Suppressor macrophage treated with lipopolysaccharide for 4 hours (primary cell): ENCODE data around the gene TP53TG3E.
A peak's percentile ranks its signal among the peaks of the same experiment; 100 is the strongest.
"Not testable (repeated sequence)": the region's sequence is repeated elsewhere in the genome, so short reads cannot be mapped to it uniquely, and the experiment has no call there.

ENCODE experiments used
- DNase-seq: peaks from one replicate; pipeline ENCODE4 v3.0.0-alpha.2; 2020

TP53TG3E gene, protein sequence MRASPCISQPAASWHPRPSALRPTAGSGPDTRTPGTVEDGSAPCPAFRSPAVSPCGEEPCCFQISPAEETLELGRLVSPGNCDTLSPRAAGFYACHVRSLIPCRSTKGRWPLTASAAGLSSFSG

DNA sequence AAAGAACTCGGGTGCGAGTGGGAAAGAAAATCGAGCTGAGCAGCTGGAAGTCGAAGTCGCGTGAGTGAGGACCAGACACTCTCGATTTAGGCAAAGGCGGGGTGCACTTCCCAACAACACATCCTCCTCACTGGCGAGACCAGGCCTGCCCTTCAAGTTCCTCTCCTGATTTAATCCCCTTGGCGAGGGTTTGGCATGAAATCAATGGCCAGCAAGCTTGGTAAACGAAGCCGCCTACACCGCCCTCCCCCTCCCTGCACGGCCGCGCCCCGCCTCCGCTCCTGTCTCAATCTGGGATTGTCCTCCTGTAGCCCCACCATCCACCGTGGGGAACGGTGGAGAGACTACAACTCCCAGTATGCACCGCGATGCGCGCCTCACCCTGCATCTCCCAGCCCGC, at the start of gene TP53TG3E:
Gene TP53TG3E (plus strand): TSS at position 301 of the 400 bp plus-strand sequence. CDS start 68 bp downstream, at position 369.
- DNase-seq: not testable (repeated sequence)

DNA sequence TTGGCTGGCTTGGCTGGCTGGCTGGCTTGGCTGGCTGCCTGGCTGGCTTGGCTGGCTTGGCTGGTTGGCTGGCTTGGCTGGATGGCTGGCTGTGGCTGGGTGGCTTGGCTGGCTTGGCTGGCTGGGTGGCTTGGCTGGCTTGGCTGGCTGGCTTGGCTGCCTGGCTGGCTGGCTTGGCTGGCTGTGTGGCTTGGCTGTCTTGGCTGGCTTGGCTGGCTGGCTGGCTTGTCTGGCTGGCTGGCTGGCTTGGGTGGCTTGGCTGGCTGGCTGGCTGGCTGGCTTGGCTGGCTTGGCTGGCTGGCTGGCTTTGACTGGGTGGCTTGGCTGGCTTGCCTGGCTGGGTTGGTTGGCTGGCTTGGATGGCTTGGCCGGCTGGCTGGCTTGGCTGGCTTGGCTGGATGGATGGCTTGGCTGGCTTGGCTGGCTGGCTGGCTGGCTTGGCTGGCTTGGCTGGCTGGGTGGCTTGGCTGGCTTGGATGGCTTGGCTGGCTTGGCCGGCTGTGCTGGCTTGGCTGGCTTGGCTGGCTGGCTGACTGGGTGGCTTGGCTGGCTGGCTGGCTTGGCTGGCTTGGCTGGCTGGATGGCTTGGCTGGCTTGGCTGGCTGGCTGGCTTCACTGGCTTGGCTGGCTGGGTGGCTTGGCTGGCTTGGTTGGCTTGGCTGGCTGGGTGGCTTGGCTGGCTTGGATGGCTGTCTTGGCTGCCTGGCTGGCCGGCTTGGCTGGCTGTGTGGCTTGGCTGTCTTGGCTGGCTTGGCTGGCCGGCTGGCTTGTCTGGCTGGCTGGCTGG, 32.3 kb downstream of the TP53TG3E start:
- DNase-seq: not testable (repeated sequence)

DNA sequence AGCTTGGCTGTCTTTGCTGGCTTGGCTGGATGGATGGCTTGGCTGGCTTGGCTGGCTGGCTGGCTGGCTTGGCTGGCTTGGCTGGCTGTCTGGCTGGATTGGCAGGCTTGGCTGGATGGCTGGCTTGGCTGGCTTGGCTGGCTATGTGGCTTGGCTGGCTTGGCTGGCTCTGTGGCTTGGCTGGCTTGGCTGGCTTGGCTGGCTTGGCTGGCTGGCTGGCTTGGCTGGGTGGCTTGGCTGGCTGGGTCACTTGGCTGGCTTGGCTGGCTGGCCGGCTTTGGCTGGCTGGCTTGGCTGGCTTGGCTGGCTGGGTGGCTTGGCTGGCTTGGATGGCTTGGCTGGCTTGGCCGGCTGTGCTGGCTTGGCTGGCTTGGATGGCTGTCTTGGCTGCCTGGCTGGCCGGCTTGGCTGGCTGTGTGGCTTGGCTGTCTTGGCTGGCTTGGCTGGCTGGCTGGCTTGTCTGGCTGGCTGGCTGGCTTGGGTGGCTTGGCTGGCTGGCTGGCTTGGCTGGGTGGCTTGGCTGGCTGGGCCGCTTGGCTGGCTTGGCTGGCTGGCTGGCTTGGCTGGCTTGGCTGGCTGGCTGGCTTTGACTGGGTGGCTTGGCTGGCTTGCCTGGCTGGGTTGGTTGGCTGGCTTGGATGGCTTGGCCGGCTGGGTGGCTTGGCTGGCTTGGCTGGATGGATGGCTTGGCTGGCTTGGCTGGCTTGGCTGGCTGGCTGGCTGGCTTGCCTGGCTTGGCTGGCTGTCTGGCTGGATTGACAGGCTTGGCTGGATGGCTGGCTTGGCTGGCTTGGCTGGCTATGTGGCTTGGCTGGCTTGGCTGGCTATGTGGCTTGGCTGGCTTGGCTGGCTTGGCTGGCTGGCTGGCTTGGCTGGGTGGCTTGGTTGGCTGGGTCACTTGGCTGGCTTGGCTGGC, 33.8 kb downstream of the TP53TG3E start:
- DNase-seq: not testable (repeated sequence)

DNA sequence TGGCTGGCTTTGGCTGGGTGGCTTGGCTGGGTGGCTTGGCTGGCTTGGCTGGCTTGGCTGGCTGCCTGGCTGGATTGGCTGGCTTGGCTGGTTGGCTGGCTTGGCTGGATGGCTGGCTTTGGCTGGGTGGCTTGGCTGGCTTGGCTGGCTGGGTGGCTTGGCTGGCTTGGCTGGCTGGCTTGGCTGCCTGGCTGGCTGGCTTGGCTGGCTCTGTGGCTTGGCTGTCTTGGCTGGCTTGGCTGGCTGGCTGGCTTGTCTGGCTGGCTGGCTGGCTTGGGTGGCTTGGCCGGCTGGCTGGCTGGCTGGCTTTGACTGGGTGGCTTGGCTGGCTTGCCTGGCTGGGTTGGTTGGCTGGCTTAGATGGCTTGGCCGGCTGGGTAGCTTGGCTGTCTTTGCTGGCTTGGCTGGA, 34.4 kb downstream of the TP53TG3E start:
- DNase-seq: not testable (repeated sequence)

DNA sequence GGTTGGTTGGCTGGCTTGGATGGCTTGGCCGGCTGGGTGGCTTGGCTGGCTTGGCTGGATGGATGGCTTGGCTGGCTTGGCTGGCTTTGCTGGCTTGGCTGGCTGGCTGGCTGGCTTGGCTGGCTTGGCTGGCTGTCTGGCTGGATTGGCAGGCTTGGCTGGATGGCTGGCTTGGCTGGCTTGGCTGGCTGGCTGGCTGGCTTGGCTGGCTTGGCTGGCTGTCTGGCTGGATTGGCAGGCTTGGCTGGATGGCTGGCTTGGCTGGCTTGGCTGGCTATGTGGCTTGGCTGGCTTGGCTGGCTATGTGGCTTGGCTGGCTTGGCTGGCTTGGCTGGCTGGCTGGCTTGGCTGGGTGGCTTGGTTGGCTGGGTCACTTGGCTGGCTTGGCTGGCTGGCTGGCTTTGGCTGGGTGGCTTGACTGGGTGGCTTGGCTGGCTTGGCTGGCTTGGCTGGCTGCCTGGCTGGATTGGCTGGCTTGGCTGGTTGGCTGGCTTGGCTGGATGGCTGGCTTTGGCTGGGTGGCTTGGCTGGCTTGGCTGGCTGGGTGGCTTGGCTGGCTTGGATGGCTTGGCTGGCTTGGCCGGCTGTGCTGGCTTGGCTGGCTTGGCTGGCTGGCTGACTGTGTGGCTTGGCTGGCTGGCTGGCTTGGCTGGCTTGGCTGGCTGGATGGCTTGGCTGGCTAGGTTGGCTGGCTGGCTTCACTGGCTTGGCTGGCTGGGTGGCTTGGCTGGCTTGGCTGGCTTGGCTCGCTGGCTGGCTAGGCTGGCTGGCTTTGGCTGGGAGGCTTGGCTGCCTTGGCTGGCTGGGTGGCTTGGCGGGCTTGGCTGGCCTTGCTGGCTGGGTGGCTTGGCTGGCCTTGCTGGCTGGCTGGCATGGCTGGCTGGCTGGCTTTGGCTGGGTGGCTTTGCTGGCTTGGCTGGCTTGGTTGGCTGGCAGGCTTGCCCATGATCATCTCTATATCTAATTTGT, 35.3 kb downstream of the TP53TG3E start:
- DNase-seq: peak; percentile 1
